Common myeloid progenitor, CD34-positive (primary cell): ENCODE results near the gene MGAT1.
"Not testable (repeated sequence)": the region's sequence is repeated elsewhere in the genome, so short reads cannot be mapped to it uniquely, and the experiment has no call there.

Experiments
- CTCF ChIA-PET: fragments of 350-600 bp; sonication (Branson Sonifier 250); formaldehyde crosslinking; loops from one replicate; lab custom pipeline; 2021; ENCODE audit warnings: antibody characterized with exemption; lab: Charles Lee
- POLR2A ChIA-PET: fragments of 350-600 bp; sonication (Branson Sonifier 250); formaldehyde crosslinking; loops from one replicate; lab custom pipeline; 2021; ENCODE audit warnings: antibody characterized with exemption; lab: Charles Lee
- DNase-seq, 3 donors: peaks; one replicate each; pipeline versions ENCODE4 v3.0.0 to v3.0.0-alpha.2; 2013
- H3K27ac ChIP-seq, 2 experiments: 1 replicate in 1 of 2; 2 replicates in 1 of 2; pipeline ENCODE4 v1.7.0; 2013; ENCODE audit warnings: inconsistent platforms in 2 of 2, low read length in 2 of 2, mild to moderate bottlenecking in 2 of 2, low read depth in 1 of 2, moderate library complexity in 1 of 2; ENCODE audit not compliant: severe bottlenecking in 2 of 2, insufficient read depth in 1 of 2, poor library complexity in 1 of 2
- H3K27me3 ChIP-seq, 5 experiments: replicated peaks in 2 of 5; 1 replicate in 3 of 5; 2 replicates in 2 of 5; pipeline versions ENCODE4 v1.6.1 to v1.7.0; 2013; ENCODE audit warnings: low read length in 4 of 5, mild to moderate bottlenecking in 2 of 5, moderate library complexity in 2 of 5, inconsistent platforms in 1 of 5; ENCODE audit not compliant: insufficient read depth in 5 of 5, control insufficient read depth in 4 of 5
- H3K36me3 ChIP-seq, 4 experiments: 1 replicate in 2 of 4; 2 replicates in 2 of 4; pipeline versions ENCODE4 v1.6.1 to v1.7.0; 2013; ENCODE audit warnings: low read length in 3 of 4, control low read depth in 1 of 4, mild to moderate bottlenecking in 1 of 4; ENCODE audit not compliant: control insufficient read depth in 4 of 4, insufficient read depth in 4 of 4
- H3K4me1 ChIP-seq, 4 experiments: 1 replicate in 3 of 4; 2 replicates in 1 of 4; pipeline versions ENCODE4 v1.6.1 to v1.7.1; 2013; ENCODE audit warnings: low read length in 3 of 4, mild to moderate bottlenecking in 3 of 4, control low read depth in 1 of 4, inconsistent platforms in 1 of 4, moderate library complexity in 1 of 4; ENCODE audit not compliant: control insufficient read depth in 4 of 4, insufficient read depth in 4 of 4; ENCODE audit errors: control extremely low read depth in 1 of 4
- H3K4me3 ChIP-seq, 7 experiments: 1 replicate in 4 of 7; 2 replicates in 3 of 7; pipeline versions ENCODE4 v1.5.1 to v1.7.0; 2013; ENCODE audit warnings: mild to moderate bottlenecking in 7 of 7, low read length in 6 of 7, moderate library complexity in 6 of 7, inconsistent platforms in 2 of 7, low read depth in 2 of 7, control low read depth in 1 of 7; ENCODE audit not compliant: insufficient read depth in 4 of 7, control insufficient read depth in 1 of 7; ENCODE audit errors: extremely low read depth in 1 of 7
- H3K9me3 ChIP-seq, 5 experiments: 1 replicate in 4 of 5; 2 replicates in 1 of 5; pipeline versions ENCODE4 v1.6.1 to v1.7.1; 2013; ENCODE audit warnings: low read length in 4 of 5, mild to moderate bottlenecking in 2 of 5, inconsistent platforms in 1 of 5, low read depth in 1 of 5, moderate library complexity in 1 of 5; ENCODE audit not compliant: control insufficient read depth in 4 of 5, insufficient read depth in 2 of 5; ENCODE audit errors: control extremely low read depth in 1 of 5
- WGBS: methylation state at CpG from one replicate; pipeline ENCODE4 v1.1.5; 2013; ENCODE audit not compliant: insufficient coverage; 5-methylcytosine and 5-hydroxymethylcytosine counted together

Gene MGAT1

GRCh38 chr5:180783340-180784052, 19.1 kb downstream of the MGAT1 start:
- ChIA-PET POLR2A (no interaction called here), CTCF (interaction anchor here (0.7 to 3.8 kb wide), 10 partner anchors 18 to 384 kb away, joined by 3 to 12 read pairs (median 4); no protein-coding TSS in a partner anchor)
- Histone ChIP-seq H3K9me3 (no peaks in the 10 kb centered on the region), H3K4me3 (no peak overlapping the region), H3K4me1 (peaks cover 0 to 31% (median 28%) of the 10 kb centered on the region in 4 experiments), H3K27me3 (no peaks in the 10 kb centered on the region), H3K27ac (no peak overlapping the region), H3K36me3 (peaks cover 0 to 8% (median 7%) of the 10 kb centered on the region in 4 experiments)
- no peak for DNase-seq
- WGBS = 95% methylated on average over 10 of the region's 12 CpGs

- Histone ChIP-seq H3K27me3 (no peaks in the 10 kb centered on the region), H3K27ac (no peak overlapping the region), H3K36me3 (peaks cover 0 to 3% (median under 1%) of the 10 kb centered on the region in 4 experiments), H3K4me3 (no peak overlapping the region), H3K9me3 (no peaks in the 10 kb centered on the region), H3K4me1 (peaks cover 0 to 29% (median 27%) of the 10 kb centered on the region in 4 experiments)
- 100% methylated on average over 1 of the region's 2 CpGs for WGBS
- ChIA-PET POLR2A (no interaction called here), CTCF (interaction anchor here (1.2 to 2.3 kb wide), 6 partner anchors 19 to 385 kb away, joined by 3 to 7 read pairs (median 4); no protein-coding TSS in a partner anchor)
- no peak for DNase-seq
These were observed 19.9 kb downstream of the MGAT1 start for GRCh38 chr5:180782748-180783147.

- H3K36me3 ChIP-seq, DNase-seq, H3K9me3 ChIP-seq, POLR2A ChIA-PET, H3K4me3 ChIP-seq, H3K27me3 ChIP-seq: not testable (repeated sequence)
- H3K27ac ChIP-seq = peak overlapping the region in 1 of 2 experiments; percentile 11
- 82% methylated on average over 12 of the region's 14 CpGs for WGBS
- CTCF ChIA-PET = interaction anchor here (1.3 to 2.3 kb wide), 3 partner anchors 20 to 91 kb away, joined by 3 to 7 read pairs (median 4); no protein-coding TSS in a partner anchor
- peaks cover 0 to 20% (median 19%) of the 10 kb centered on the region in 4 experiments for H3K4me1 ChIP-seq
These were observed 20.7 kb downstream of the MGAT1 start for GRCh38 chr5:180781900-180782326.

- CTCF ChIA-PET = no interaction called here
These were observed 22.5 kb downstream of the MGAT1 start for GRCh38 chr5:180779985-180780610.

GRCh38 chr5:180777475-180777874, 25.1 kb downstream of the MGAT1 start:
- POLR2A ChIA-PET = no interaction called here
- H3K4me1 ChIP-seq = no peaks in the 10 kb centered on the region
- no peaks in the 10 kb centered on the region for H3K27me3 ChIP-seq
- H3K27ac ChIP-seq = no peak overlapping the region
- WGBS = 100% methylated on average over 1 of the region's 1 CpG
- no peak for DNase-seq
- CTCF ChIA-PET = no interaction called here
- no peaks in the 10 kb centered on the region for H3K36me3 ChIP-seq
- peaks cover 0 to 4% (median 0%) of the 10 kb centered on the region in 5 experiments for H3K9me3 ChIP-seq
- H3K4me3 ChIP-seq = no peak overlapping the region

More at GRCh38 chr5:180779985-180780610, 22.5 kb downstream of the MGAT1 start:
- 92% methylated on average over 9 of the region's 10 CpGs for WGBS
- no peak overlapping the region for H3K27ac ChIP-seq
- POLR2A ChIA-PET = interaction anchor here (0.5 kb wide), 1 partner anchor 79 kb away, joined by 3 read pairs; no protein-coding TSS in a partner anchor
- no peaks in the 10 kb centered on the region for H3K27me3 ChIP-seq
- no peak for DNase-seq
- H3K36me3 ChIP-seq = no peaks in the 10 kb centered on the region
- H3K9me3 ChIP-seq = no peaks in the 10 kb centered on the region
- no peak overlapping the region for H3K4me3 ChIP-seq
- H3K4me1 ChIP-seq = peaks cover 0 to 2% (median 1%) of the 10 kb centered on the region in 4 experiments

GRCh38 chr5:180776376-180776775, 26.2 kb downstream of the MGAT1 start:
- CTCF ChIA-PET = no interaction called here

GRCh38 chr5:180775624-180776023, 27.0 kb downstream of the MGAT1 start:
- CTCF ChIA-PET = no interaction called here
- DNase-seq = no peak
- Histone ChIP-seq H3K9me3 (peaks cover 0 to 8% (median 0%) of the 10 kb centered on the region in 5 experiments), H3K36me3 (no peaks in the 10 kb centered on the region), H3K27ac (no peak overlapping the region), H3K4me3 (no peak overlapping the region), H3K27me3 (no peaks in the 10 kb centered on the region), H3K4me1 (no peaks in the 10 kb centered on the region)
- POLR2A ChIA-PET = no interaction called here
- WGBS = 95% methylated on average over 6 of the region's 7 CpGs

More at GRCh38 chr5:180776376-180776775, 26.2 kb downstream of the MGAT1 start:
- no peaks in the 10 kb centered on the region for H3K4me1 ChIP-seq
- peaks cover 0 to 8% (median 0%) of the 10 kb centered on the region in 5 experiments for H3K9me3 ChIP-seq
- no peak overlapping the region for H3K4me3 ChIP-seq
- DNase-seq = no peak
- POLR2A ChIA-PET = no interaction called here
- H3K27ac ChIP-seq = no peak overlapping the region
- no CpG with 5 or more reads among the region's 1 CpG for WGBS
- H3K27me3 ChIP-seq = no peaks in the 10 kb centered on the region
- H3K36me3 ChIP-seq = no peaks in the 10 kb centered on the region
